ENCODE data around the gene CDA.

DNA sequence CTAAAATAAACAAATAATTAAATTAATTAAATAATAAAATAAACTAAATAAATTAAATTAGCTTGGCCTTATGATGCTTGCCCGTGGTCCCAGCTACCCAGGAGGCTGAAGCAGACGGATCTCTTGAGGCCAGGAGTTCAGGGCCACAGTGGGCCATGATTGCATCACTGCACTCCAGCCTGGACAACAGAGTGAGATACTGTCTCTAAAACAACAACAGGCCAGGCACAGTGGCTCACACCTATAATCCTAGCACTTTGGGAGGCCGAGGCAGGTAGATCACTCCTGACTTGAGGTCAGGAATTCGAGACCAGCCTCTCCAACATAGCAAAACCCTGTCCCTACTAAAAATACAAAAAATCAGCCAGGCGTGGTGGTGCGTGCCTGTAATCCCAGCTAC, 32.1 kb downstream of the CDA start:
- TF ChIP-seq ZBTB17 (CRISPR knock-in tag; IDR thresholded peaks at IDR 0.05) = no peak
- no peak for TF ChIP-seq NR4A1 (CRISPR knock-in tag; IDR thresholded peaks at IDR 0.05)
- no peak for TF ChIP-seq NR4A1 (tag; IDR thresholded peaks at IDR 0.05)
